Body of pancreas (tissue), 4 donors: ENCODE measurements around the gene PCDHGB5.

Source experiments
- POLR2A ChIP-seq, 3 donors: fragments of 450-650 bp; IDR thresholded peaks; one replicate each; pipeline ENCODE4 v1.6.1; 2016; ENCODE audit warnings: antibody characterized with exemption in 3 of 3, mild to moderate bottlenecking in 2 of 3
- TF ChIP-seq, protein P1 (sequence below), 7 experiments: fragments of 450-650 bp in 4 of 7; fragments of 200-600 bp in 3 of 7; sonication (generic) in 3 of 7; IDR thresholded peaks; one replicate each; pipeline ENCODE4 v1.5.1; 2016 to 2019; ENCODE audit warnings: antibody characterized with exemption in 7 of 7

DNA sequence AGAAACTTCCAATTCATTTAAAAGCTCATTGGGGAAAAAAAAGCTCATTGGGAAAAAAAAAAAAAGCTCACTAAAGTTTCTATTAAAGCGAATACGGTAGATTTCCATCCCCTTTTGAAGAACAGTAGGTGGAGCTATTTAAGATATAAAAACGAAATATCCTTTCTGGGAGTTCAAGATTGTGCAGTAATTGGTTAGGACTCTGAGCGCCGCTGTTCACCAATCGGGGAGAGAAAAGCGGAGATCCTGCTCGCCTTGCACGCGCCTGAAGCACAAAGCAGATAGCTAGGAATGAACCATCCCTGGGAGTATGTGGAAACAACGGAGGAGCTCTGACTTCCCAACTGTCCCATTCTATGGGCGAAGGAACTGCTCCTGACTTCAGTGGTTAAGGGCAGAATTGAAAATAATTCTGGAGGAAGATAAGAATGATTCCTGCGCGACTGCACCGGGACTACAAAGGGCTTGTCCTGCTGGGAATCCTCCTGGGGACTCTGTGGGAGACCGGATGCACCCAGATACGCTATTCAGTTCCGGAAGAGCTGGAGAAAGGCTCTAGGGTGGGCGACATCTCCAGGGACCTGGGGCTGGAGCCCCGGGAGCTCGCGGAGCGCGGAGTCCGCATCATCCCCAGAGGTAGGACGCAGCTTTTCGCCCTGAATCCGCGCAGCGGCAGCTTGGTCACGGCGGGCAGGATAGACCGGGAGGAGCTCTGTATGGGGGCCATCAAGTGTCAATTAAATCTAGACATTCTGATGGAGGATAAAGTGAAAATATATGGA lies 32.8 kb downstream of the PCDHGB5 start, which contains the start of gene PCDHGA12:
- TF ChIP-seq, protein P1, sequence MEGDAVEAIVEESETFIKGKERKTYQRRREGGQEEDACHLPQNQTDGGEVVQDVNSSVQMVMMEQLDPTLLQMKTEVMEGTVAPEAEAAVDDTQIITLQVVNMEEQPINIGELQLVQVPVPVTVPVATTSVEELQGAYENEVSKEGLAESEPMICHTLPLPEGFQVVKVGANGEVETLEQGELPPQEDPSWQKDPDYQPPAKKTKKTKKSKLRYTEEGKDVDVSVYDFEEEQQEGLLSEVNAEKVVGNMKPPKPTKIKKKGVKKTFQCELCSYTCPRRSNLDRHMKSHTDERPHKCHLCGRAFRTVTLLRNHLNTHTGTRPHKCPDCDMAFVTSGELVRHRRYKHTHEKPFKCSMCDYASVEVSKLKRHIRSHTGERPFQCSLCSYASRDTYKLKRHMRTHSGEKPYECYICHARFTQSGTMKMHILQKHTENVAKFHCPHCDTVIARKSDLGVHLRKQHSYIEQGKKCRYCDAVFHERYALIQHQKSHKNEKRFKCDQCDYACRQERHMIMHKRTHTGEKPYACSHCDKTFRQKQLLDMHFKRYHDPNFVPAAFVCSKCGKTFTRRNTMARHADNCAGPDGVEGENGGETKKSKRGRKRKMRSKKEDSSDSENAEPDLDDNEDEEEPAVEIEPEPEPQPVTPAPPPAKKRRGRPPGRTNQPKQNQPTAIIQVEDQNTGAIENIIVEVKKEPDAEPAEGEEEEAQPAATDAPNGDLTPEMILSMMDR (IDR thresholded peaks at IDR 0.05): peak in 5 of 7 experiments; percentile 7 to 41 (median 25)
- no peak for TF ChIP-seq POLR2A (IDR thresholded peaks at IDR 0.05)
